Transverse colon (tissue), 3 donors: ENCODE results near the gene CCT5.

Experiments used
- POLR2A ChIP-seq: fragments of 450-650 bp; IDR thresholded peaks from one replicate; pipeline ENCODE4 v1.6.1; 2016; ENCODE audit warnings: antibody characterized with exemption, mild to moderate bottlenecking, moderate library complexity
- TF ChIP-seq, protein P1 (sequence below), 5 experiments: fragments of 200-600 bp in 3 of 5; fragments of 450-650 bp in 2 of 5; sonication (generic) in 3 of 5; IDR thresholded peaks; 1 replicate in 2 of 5; 2 replicates in 3 of 5; pipeline ENCODE4 v1.5.1; 2016 to 2017; ENCODE audit warnings: antibody characterized with exemption in 5 of 5, inconsistent platforms in 3 of 5, mild to moderate bottlenecking in 2 of 5, moderate library complexity in 1 of 5

DNA sequence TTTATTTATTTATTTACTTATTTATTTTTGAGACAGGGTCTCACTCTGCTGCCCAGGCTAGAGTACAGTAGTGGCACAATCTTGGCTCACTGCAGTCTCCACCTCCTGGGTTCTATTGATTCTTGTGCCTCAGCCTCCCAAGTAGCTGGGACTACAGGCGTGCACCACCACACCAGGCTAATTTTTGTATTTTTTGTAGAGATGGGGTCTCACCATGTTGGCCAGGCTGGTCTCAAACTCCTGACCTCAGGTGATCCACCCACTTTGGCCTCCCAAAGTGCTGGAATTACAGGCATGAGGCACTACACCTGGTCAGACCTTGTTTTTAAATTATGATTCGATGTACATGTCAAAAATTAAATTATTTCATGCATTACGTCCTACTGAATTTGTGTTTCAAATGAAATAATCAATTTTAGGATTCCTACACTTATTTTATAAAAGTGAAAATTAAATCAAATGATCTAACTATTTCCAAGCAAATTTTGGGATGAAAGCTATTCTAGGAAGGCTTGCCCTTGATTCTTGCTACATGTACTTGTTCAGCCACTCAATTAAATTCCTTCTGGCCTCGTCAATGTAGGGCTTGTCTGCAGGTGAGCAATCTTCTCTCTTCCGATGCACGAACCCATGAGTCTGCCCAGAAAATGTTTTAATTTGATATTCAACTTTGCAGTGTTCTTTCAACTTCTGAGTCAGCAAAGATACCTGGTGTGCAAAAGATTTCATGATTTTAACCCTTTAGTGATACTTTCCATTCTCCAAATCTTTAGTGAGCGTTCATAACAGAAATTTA lies 30.0 kb downstream of the CCT5 start:
- TF ChIP-seq, protein P1, sequence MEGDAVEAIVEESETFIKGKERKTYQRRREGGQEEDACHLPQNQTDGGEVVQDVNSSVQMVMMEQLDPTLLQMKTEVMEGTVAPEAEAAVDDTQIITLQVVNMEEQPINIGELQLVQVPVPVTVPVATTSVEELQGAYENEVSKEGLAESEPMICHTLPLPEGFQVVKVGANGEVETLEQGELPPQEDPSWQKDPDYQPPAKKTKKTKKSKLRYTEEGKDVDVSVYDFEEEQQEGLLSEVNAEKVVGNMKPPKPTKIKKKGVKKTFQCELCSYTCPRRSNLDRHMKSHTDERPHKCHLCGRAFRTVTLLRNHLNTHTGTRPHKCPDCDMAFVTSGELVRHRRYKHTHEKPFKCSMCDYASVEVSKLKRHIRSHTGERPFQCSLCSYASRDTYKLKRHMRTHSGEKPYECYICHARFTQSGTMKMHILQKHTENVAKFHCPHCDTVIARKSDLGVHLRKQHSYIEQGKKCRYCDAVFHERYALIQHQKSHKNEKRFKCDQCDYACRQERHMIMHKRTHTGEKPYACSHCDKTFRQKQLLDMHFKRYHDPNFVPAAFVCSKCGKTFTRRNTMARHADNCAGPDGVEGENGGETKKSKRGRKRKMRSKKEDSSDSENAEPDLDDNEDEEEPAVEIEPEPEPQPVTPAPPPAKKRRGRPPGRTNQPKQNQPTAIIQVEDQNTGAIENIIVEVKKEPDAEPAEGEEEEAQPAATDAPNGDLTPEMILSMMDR (IDR thresholded peaks at IDR 0.05): no peak
- no peak for TF ChIP-seq POLR2A
